ENCODE data around the gene AEN.
"Not testable (repeated sequence)": the region's sequence is repeated elsewhere in the genome, so short reads cannot be mapped to it uniquely, and the experiment has no call there.

The AEN gene

GRCh38 chr15:88615303-88616107 lies 5.6 kb upstream of the AEN start:
- DNase-seq, result no peak

GRCh38 chr15:88616240-88616639 lies 4.9 kb upstream of the AEN start:
- DNase-seq, result no peak

GRCh38 chr15:88617031-88617722 lies 4.0 kb upstream of the AEN start:
- no peak for DNase-seq

- no peak for DNase-seq
Observed at GRCh38 chr15:88617790-88618189, 3.4 kb upstream of the AEN start.

GRCh38 chr15:88618686-88619085 lies 2.5 kb upstream of the AEN start:
- no peak for DNase-seq

GRCh38 chr15:88619796-88620195 lies 1.3 kb upstream of the AEN start:
- DNase-seq, result no peak

- no peak for DNase-seq
Observed at GRCh38 chr15:88621789-88622604, 857 bp downstream of the AEN start.

GRCh38 chr15:88622605-88622975 lies 1.4 kb downstream of the AEN start:
- no peak for DNase-seq

- DNase-seq, result no peak
Observed at GRCh38 chr15:88623061-88623460, 1.9 kb downstream of the AEN start.

GRCh38 chr15:88623632-88624031 lies 2.5 kb downstream of the AEN start:
- DNase-seq, result no peak

GRCh38 chr15:88624156-88624970 lies 3.2 kb downstream of the AEN start:
- no peak for DNase-seq

GRCh38 chr15:88624971-88625490 lies 3.9 kb downstream of the AEN start:
- DNase-seq, result no peak

GRCh38 chr15:88625943-88626741 lies 5.0 kb downstream of the AEN start:
- no peak for DNase-seq

GRCh38 chr15:88627463-88627862 lies 6.3 kb downstream of the AEN start:
- DNase-seq, result no peak

GRCh38 chr15:88628018-88628654 lies 7.0 kb downstream of the AEN start:
- no peak for DNase-seq

GRCh38 chr15:88629071-88629470 lies 7.9 kb downstream of the AEN start:
- DNase-seq, result no peak

- no peak for DNase-seq
Observed at GRCh38 chr15:88630141-88630721, 9.1 kb downstream of the AEN start.

- no peak for DNase-seq
Observed at GRCh38 chr15:88630798-88631463, 9.8 kb downstream of the AEN start.

GRCh38 chr15:88631464-88632028 lies 10.4 kb downstream of the AEN start:
- DNase-seq, result no peak

- DNase-seq, result not testable (repeated sequence)
Observed at GRCh38 chr15:88632797-88633196, 11.7 kb downstream of the AEN start.

Data from NCI-H1436 treated with DMSO at 0.1 percent for 48 hours (cell line).